NCI-H2029 treated with DMSO at 0.1 percent for 48 hours (cell line): ENCODE data around the gene NBR1.
"Not testable (repeated sequence)": the region's sequence is repeated elsewhere in the genome, so short reads cannot be mapped to it uniquely, and the experiment has no call there.

Source experiments
- DNase-seq: peaks from one replicate; lab custom pipeline; 2025; lab: John Stamatoyannopoulos, UW

The NBR1 gene, protein sequence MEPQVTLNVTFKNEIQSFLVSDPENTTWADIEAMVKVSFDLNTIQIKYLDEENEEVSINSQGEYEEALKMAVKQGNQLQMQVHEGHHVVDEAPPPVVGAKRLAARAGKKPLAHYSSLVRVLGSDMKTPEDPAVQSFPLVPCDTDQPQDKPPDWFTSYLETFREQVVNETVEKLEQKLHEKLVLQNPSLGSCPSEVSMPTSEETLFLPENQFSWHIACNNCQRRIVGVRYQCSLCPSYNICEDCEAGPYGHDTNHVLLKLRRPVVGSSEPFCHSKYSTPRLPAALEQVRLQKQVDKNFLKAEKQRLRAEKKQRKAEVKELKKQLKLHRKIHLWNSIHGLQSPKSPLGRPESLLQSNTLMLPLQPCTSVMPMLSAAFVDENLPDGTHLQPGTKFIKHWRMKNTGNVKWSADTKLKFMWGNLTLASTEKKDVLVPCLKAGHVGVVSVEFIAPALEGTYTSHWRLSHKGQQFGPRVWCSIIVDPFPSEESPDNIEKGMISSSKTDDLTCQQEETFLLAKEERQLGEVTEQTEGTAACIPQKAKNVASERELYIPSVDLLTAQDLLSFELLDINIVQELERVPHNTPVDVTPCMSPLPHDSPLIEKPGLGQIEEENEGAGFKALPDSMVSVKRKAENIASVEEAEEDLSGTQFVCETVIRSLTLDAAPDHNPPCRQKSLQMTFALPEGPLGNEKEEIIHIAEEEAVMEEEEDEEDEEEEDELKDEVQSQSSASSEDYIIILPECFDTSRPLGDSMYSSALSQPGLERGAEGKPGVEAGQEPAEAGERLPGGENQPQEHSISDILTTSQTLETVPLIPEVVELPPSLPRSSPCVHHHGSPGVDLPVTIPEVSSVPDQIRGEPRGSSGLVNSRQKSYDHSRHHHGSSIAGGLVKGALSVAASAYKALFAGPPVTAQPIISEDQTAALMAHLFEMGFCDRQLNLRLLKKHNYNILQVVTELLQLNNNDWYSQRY

DNA sequence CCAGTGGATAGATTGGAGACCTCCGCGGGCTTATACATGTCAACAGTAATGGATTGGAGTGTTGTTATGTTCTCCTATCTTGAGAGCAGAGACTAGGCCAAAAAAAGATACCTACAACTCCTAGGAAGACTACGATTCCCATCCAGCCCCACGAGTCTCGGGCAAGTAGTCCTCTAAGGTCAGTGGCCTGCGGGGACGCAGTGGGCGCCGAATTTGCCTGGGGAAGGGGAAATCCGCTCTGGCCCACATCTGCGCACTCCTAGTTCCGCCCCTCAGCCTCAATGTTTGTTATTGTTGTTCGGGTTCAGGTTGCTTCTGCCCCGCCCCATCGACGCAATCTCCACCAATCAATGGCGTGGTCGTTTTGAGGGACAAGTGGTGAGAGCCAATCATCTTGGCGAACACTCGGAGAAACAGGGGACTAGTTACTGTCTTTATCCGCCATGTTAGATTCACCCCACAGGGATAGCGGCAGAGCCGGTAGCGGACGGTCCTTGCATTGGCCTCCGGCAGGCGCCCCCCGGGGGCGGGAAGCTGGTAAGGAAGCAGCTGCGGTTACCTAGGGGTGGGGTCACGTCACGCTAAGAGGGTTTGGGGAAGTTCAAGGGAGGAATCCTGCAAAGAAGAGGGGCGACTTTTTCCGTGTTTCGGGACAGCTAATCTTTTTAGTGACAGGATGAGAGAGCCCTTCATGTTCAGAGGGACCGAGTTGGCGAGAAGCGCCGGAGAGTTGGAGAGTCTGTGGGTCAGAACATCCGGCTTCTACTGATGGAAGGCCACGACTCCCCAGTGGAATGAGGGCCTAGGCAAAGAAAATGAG, at the start of gene NBR1:
Gene NBR1, plus strand, starts transcription at position 449 of the 820 bp plus-strand sequence. CDS start 4,586 bp downstream, outside the sequence.
- DNase-seq, result peak; percentile 77

DNA sequence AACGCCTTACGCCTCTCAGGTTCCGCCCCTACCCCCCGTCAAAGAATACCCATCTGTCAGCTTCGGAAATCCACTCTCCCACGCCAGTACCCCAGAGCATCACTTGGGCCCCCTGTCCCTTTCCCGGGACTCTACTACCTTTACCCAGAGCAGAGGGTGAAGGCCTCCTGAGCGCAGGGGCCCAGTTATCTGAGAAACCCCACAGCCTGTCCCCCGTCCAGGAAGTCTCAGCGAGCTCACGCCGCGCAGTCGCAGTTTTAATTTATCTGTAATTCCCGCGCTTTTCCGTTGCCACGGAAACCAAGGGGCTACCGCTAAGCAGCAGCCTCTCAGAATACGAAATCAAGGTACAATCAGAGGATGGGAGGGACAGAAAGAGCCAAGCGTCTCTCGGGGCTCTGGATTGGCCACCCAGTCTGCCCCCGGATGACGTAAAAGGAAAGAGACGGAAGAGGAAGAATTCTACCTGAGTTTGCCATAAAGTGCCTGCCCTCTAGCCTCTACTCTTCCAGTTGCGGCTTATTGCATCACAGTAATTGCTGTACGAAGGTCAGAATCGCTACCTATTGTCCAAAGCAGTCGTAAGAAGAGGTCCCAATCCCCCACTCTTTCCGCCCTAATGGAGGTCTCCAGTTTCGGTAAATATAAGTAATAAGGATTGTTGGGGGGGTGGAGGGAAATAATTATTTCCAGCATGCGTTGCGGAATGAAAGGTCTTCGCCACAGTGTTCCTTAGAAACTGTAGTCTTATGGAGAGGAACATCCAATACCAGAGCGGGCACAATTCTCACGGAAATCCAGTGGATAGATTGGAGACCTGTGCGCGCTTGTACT, 45.7 kb upstream of the NBR1 start, which contains the start of gene BRCA1:
Gene BRCA1, minus strand, starts transcription at position 232 of the 834 bp plus-strand sequence. CDS start 1,268 bp downstream, outside the sequence.
- DNase-seq, result peak; percentile 92

DNA sequence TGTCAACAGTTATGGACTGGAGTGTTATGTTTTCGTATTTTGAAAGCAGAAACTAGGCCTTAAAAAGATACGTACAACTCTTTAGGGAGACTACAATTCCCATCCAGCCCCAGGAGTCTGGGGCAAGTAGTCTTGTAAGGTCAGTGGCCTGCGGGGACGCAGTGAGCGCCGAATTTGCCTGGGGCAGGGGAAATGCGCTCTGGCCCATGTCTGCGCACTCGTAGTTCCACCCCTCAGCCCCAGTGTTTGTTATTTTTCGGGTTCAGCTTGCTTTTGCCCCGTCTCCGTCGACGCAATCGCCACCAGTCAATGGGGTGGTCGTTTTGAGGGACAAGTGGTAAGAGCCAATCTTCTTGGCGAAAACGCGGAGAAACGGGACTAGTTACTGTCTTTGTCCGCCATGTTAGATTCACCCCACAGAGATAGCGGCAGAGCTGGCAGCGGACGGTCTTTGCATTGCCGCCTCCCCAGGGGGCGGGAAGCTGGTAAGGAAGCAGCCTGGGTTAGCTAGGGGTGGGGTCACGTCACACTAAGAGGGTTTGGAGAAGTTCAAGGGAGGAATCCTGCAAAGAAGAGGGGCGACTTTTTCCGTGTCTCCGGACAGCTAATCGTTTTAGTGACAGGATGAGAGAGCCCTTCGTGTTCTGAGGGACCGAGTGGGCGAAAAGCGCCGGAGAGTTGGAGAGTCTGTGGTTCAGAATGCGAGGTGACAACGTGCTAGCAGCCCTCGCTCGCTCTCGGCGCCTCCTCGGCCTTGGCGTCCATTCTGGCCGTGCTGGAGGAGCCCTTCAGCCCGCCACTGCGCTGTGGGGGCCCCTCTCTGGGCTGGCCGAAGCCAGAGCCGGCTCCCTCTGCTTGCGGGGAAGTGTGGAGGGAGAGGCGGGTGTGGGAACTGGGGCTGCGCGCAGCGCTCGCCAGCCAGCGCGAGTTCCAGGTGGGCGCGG, 44.8 kb upstream of the NBR1 start:
- DNase-seq, result no peak

DNA sequence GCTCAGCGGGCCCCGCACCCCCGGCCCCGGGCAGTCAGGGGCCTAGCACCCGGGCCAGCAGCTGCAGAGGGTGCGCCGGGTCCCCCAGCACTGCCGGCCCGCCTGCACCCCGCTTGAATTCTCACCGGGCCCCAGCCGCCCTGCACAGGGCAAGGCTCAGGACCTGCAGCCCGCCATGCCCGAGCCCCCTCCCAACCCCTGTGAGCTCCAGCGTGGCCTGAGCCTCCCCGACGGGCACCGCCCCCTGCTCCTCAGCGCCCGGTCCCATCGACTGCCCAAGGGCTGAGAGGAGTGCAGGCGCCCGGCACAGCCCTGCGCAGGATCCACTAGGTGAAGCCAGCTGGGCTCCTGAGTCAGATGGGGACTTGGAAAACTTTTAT, 44.1 kb upstream of the NBR1 start:
- DNase-seq, result no peak

DNA sequence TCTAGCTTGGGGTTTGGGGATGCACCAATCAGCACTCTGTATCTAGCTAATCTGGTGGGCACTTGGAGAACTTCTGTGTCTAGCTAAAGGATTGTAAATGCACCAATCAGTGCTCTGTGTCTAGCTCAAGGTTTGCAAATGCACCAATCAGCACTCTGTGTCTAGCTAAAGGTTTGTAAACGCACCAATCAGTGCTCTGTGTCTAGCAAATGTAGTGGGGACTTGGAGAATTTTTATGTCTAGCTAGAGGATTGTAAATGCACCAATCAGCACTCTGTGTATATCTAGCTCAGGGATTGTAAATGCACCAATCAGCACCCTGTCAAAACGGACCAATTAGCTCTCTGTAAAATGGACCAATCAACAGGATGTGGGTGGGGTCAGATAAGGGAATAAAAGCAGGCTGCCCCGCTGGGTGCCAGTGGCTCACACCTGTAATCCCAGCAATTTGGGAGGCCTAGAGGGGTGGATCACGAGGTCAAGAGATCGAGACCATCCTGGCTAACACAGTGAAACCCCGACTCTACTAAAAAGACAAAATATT, 43.6 kb upstream of the NBR1 start:
- DNase-seq, result not testable (repeated sequence)

DNA sequence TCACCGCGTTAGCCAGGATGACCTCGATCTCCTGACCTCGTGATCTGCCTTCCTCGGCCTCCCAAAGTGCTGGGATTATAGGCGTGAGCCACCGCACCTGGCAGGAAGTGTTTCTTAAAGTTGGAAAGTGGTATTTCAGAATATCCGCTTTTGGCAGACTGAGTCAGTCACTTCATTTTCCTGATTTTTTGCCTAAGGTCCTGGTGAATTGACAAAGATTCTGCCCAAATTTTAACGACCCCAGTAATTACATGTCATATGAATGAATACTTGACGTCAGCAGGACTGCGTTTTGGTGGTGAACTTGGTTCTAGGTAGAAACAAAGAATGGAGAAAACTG, 41.4 kb upstream of the NBR1 start:
- no peak for DNase-seq

DNA sequence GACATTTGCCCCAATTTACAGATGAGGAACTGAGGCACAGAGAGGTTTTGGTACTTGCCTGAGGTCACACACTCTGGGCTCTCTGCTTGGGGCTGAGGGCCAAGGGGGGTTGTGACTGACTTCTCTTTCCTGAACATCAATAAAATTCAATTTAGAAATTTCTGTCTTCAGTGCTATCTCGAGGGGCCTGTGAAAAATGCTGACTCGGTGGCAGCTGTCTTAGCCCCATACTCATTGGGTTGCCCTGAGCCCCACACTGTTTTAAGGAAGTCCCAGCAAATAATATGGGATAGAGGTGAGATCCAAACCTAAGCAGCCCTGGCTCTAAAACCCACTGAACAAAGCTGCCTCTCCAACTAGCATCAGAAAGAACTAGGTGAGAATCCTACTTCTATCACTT, 38.9 kb upstream of the NBR1 start:
- no peak for DNase-seq

DNA sequence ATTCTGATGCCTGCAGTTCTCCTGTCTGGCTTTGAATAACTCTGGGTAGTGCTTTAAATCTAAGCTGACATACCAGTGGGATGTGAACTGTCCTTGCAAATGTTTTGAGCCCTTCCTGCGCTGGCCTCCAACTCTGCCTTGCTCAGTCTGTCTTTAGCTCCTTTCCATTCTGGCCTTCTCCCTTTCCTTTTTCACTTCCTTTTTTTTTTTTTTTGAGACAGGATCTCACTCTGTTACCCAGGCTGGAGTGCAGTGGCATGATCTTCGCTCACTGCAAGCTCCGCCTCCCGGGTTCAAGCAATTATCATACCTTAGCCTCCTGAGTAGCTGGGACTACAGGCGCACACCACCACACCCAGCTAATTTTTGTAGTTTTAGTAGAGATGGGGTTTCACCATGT, 37.6 kb upstream of the NBR1 start:
- DNase-seq, result not testable (repeated sequence)

DNA sequence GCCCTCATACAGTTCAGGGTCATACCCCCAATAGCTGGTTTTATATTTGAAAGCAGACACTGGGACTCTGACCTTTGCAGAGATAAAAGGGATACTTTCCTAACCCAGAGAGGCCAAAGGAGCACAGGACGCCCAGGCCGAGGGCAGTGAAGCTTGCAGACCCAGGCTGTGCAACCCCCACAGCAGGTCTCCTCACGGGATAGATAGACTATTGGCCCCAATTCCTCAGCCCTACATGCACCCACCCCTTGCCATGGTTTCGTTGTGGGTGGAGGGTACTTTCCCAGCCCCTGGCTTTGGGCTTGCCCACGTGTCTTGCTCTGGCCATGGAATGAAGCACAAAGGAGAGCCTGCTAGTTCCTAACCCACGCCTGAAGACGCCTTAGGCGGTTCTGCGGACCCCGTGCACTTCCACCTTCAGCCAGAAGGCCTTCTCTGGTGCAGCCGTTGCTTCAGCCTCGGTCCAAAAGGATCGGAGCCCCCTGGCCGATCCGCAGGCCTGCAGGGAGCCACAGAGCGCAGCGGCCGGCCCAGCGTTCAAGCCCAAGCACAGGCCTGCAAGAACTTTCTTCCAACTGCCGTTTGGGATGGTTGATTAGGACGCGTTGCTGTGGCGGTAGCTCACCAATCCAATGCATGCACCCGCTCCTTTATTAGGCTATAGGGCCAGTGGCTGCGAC, 36.1 kb upstream of the NBR1 start:
- no peak for DNase-seq

DNA sequence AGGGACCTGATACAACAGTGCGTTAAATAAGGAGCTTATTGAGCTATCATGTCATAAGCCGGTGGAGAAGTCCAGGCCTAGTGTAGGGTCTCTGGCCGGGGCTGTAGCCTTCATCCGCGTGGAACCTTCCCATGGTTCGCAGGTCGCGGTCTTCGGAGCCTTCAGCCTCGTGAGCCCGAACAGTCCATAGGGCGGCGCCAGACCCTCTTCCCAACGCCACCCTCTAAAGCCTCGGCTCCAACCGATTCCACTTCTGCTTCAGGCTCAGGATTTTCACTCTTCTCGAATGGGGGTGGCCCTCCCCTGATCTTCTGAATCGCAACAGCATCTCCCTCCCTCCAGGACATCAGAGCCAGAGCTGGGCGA, 35.6 kb upstream of the NBR1 start:
- no peak for DNase-seq

DNA sequence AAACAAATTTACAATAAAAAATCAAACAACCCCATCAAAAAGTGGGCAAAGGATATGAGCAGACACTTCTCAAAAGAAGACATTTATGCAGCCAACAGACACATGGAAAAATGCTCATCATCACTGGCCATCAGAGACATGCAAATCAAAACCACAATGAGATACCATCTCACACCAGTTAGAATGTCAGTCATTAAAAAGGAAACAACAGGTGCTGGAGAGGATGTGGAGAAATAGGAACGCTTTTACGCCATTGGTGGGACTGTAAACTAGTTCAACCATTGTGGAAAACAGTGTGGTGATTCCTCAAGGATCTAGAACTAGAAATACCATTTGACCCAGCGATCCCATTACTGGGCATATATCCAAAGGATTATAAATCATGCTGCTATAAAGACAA, 34.4 kb upstream of the NBR1 start:
- DNase-seq, result not testable (repeated sequence)

DNA sequence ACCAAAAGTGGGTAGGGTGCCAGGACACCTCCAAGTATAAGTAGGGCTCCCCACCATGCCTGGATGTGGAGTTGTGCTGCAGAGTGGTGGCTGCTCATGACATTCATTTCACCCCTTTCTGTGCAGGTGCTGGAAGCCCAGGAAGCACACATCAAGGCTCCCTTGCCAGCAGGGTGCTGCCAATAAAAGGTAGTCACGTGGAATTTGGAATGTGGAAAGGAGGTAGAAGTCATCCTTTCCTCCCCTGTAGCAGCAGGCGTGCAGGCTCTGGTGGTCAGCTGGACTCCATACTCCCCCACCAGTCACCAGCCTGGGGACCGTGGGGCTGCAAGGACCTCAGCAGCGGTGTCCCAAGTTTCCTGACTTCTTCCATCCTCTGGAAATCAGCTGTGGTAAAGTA, 32.5 kb upstream of the NBR1 start:
- not testable (repeated sequence) for DNase-seq

DNA sequence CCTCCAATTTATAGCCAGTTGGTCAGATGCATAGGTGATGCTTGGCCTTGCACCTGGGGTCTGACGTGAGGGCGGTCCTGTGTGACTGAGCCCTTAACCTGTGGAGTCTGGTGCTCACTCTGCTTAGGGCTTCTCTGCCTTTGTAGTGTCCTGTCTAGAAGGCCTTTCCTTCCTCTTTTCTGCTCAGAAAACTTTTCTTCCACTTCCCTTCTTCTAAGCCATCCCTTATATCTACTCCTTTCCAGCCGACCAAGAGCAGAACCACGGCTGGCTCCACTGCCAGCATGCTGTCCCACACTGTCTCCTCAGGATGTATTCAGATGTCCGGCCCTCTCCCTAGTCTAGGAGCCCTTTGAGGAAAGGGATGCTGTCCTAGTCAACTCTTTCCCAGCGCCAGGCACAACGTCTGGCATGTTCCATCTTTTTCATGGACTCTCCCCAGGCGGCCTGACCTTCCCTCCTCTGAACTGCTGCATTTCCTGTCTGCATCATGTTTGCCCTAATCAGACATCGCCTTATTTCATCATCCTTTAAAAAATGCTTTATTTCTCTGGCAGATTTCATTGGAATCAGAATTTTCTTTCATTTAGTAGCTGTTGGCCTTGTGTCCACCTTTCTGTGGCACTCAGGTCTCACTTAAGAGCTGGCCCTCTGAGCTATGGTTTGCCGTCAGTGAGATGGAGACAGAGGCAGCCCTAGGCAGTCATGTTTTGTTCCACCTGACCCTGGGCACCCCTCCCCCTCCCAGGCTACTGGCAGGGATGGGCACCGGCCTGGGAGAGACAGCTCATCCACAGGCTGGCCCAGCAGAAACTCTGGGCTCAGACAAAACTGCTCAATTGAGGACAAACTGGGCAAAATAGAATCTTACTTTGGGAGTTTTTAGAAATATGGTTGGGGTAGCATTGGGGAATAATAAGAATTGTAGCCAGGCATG, 30.4 kb upstream of the NBR1 start:
- no peak for DNase-seq

DNA sequence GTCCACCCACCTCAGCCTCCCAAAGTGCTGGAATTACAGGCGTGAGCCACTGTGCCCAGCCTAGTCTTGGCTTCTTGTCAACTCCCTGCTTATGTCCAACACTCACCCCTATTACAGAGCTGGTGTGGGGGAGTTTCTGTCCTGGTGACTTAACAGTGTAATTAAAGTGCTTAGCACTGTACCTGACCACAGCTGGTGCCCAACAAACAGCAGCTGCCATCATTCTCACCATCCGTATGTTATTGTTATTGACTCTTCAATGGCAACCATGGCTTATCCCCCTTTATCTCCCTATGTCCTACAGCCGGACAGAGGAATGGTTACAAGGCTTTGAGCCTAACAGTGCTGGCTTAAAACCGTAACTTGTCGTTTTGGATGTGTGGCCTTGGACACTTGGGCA, 28.9 kb upstream of the NBR1 start:
- DNase-seq, result no peak

DNA sequence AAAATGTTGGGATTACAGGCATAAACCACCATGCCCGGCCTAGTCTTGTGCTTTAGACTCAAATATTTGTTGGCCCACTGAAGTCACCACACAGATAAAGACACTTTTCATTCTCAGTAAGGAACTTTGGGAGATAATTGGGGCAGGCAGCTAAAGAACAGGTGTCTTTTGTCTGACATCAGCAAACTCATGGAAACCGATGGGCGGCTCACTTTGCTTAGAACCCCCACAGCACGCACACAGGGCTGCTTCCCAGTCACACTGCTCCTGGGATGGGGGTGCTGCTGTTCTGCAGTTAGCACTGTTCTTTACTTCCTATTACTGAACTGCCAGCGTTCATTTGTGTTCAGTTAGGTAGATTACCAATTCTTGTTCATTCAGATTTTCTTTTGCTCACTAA, 27.8 kb upstream of the NBR1 start:
- no peak for DNase-seq

DNA sequence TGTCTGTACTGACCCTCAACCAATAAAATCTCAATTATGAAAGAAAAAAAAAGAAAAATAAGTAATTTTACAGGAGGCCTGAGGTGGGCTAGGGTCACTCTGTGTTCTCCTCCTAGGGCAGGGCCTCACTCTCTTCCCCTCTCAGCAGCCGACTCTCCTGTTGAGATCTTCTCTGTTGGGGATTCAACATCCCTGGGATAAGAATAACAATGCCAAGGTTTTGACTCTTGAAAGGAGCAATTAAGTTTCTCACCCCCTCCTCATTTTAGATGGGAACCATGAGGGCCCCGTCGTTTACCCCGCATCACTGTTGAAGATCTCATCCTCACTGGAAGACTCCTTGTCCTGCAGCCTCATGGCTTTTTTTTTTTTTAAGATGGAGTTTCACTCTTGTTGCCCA, 24.4 kb upstream of the NBR1 start:
- no peak for DNase-seq

DNA sequence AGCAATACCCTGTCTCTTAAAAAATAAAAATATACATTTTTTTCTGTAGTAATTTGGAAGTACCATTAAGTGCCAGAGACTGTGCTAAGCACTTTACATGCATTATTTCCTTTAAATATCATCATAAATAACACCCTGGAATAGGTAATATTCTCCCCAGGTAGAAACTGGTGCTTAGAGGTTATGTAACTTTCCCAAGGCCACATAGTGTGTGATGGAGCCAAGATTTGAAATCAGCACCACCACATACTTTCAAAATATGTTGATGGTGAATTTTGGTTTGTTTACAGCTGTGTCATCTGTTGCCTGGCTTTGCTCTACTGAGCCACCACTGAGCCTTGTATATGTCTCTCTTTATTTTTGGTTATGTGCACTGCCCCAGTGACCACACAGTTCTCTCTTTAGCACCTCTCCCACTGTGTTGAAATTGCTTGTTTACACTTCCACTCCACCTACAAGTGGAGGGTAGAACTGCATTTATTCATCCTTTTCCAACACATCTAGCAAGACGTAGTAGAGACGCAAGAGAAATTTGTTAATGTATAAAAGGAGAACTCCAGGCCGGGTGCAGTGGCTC, 19.0 kb upstream of the NBR1 start:
- no peak for DNase-seq
